HepG2 (cell line): ENCODE measurements around the gene TXNL4B. TPM values are rescaled to one million over a fixed set of nuclear protein-coding genes. Genes with fewer than 3 reads are reported as not detected.

ENCODE experiments used
- ARID5B ChIP-seq: IDR thresholded peaks from 2 replicates; pipeline ENCODE4 v1.4.0; 2020; ENCODE audit warnings: mild to moderate bottlenecking, missing genetic modification reagents
- BCL6 ChIP-seq: IDR thresholded peaks from 2 replicates; pipeline ENCODE4 v1.6.1; 2016; ENCODE audit warnings: missing genetic modification reagents, missing compliant biosample characterization
- DZIP1 ChIP-seq: sonication (generic); formaldehyde crosslinking; IDR thresholded peaks from 2 replicates; pipeline ENCODE4 v1.5.0; 2020; ENCODE audit warnings: mild to moderate bottlenecking, missing genetic modification reagents
- ETV5 ChIP-seq: IDR thresholded peaks from 2 replicates; pipeline ENCODE4 v1.6.1; 2018; ENCODE audit warnings: missing biosample characterization, missing genetic modification reagents, inconsistent platforms, borderline replicate concordance
- ETV6 ChIP-seq: sonication (generic); formaldehyde crosslinking; conservative IDR thresholded peaks from 2 replicates; pipeline ENCODE4 v1.4.0; 2020; ENCODE audit warnings: missing genetic modification reagents
- HNRNPK ChIP-seq: fragments of 200-400 bp; formaldehyde crosslinking; IDR thresholded peaks from 2 replicates; pipeline ENCODE4 v1.6.1; 2018; ENCODE audit warnings: low read length, low read depth, moderate library complexity, mild to moderate bottlenecking; ENCODE audit not compliant: poor library complexity, severe bottlenecking
- LCORL ChIP-seq, 2 experiments: fragments of 450-650 bp in 1 of 2; sonication (generic) in 1 of 2; formaldehyde crosslinking in 1 of 2; IDR thresholded peaks; 2 replicates each; pipeline versions ENCODE4 v1.5.0 to v1.6.1; 2017 to 2020; ENCODE audit warnings: antibody characterized with exemption in 1 of 2, missing genetic modification reagents in 1 of 2
- NFRKB ChIP-seq: fragments of 450-650 bp; IDR thresholded peaks from 2 replicates; pipeline ENCODE4 v1.6.1; 2017
- SNAPC2 ChIP-seq: sonication (generic); formaldehyde crosslinking; IDR thresholded peaks from 2 replicates; pipeline ENCODE4 v1.8.1; 2022; ENCODE audit warnings: mild to moderate bottlenecking, missing genetic modification reagents
- TBP ChIP-seq: sonication (generic); formaldehyde crosslinking; IDR thresholded peaks from 2 replicates; pipeline ENCODE4 v1.5.0; 2020; ENCODE audit warnings: missing genetic modification reagents
- ZFYVE20 ChIP-seq: sonication (generic); formaldehyde crosslinking; IDR thresholded peaks from 2 replicates; pipeline ENCODE4 v1.8.0; 2023; ENCODE audit warnings: low read depth, mild to moderate bottlenecking, moderate library complexity, missing genetic modification reagents, borderline replicate concordance
- ZNF550 ChIP-seq: sonication (generic); formaldehyde crosslinking; IDR thresholded peaks from 2 replicates; pipeline ENCODE4 v1.4.0; 2020; ENCODE audit warnings: mild to moderate bottlenecking, missing genetic modification reagents, borderline replicate concordance
- ZNF709 ChIP-seq: sonication (generic); formaldehyde crosslinking; IDR thresholded peaks from 2 replicates; pipeline ENCODE4 v1.5.0; 2020; ENCODE audit warnings: mild to moderate bottlenecking, missing genetic modification reagents
- polyA plus RNA-seq, 8 experiments: library from polyadenylated mRNA; depleted of rRNA in 3 of 8; stranded (reverse) in 7 of 8; unstranded in 1 of 8; fragments of >200 nt; fragmentation: Illumina TruSeq in 4 of 8; extraction: Trizol in 4 of 8; gene quantifications; 2 replicates each; pipeline versions ENCODE4 v1.2.1 to v1.2.3, GENCODE V29; 2011 to 2016; ENCODE audit warnings: low read depth in 4 of 8, missing spikeins in 1 of 8, mixed read lengths in 1 of 8; ENCODE audit not compliant: insufficient read depth in 1 of 8
- total RNA-seq, 5 experiments: library from RNA; depleted of rRNA; stranded (reverse); fragments of >200 nt; fragmentation: Illumina TruSeq; extraction: Trizol; gene quantifications; 2 replicates each; pipeline ENCODE4 v1.2.3, GENCODE V29; 2016; ENCODE audit warnings: low read depth in 1 of 5
- TF ChIP-seq, protein P1 (sequence below): sonication (generic); IDR thresholded peaks from 2 replicates; pipeline ENCODE4 v1.6.1; 2016; ENCODE audit warnings: low read depth, borderline replicate concordance
- TF ChIP-seq, protein P2 (sequence below), 2 experiments: IDR thresholded peaks; 2 replicates each; pipeline ENCODE4 v1.6.1; 2011 to 2012; ENCODE audit warnings: low read length in 2 of 2, borderline replicate concordance in 1 of 2, low read depth in 1 of 2, mild to moderate bottlenecking in 1 of 2, moderate library complexity in 1 of 2

TXNL4B gene
- total and polyA plus RNA-seq, 2 of the 13 experiments (the other 11 are each of a cell fraction or from before 2014, with no cell fraction given) = 17.4 to 18.3 TPM

- TF ChIP-seq BCL6 (CRISPR knock-in tag) = 0 out of 2 replicates have a peak, but pooled peaks have one; percentile 20
- no peak for TF ChIP-seq DZIP1 (CRISPR knock-in tag)
- TF ChIP-seq, protein P1, sequence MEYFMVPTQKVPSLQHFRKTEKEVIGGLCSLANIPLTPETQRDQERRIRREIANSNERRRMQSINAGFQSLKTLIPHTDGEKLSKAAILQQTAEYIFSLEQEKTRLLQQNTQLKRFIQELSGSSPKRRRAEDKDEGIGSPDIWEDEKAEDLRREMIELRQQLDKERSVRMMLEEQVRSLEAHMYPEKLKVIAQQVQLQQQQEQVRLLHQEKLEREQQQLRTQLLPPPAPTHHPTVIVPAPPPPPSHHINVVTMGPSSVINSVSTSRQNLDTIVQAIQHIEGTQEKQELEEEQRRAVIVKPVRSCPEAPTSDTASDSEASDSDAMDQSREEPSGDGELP = no peak
- TF ChIP-seq, protein P2, sequence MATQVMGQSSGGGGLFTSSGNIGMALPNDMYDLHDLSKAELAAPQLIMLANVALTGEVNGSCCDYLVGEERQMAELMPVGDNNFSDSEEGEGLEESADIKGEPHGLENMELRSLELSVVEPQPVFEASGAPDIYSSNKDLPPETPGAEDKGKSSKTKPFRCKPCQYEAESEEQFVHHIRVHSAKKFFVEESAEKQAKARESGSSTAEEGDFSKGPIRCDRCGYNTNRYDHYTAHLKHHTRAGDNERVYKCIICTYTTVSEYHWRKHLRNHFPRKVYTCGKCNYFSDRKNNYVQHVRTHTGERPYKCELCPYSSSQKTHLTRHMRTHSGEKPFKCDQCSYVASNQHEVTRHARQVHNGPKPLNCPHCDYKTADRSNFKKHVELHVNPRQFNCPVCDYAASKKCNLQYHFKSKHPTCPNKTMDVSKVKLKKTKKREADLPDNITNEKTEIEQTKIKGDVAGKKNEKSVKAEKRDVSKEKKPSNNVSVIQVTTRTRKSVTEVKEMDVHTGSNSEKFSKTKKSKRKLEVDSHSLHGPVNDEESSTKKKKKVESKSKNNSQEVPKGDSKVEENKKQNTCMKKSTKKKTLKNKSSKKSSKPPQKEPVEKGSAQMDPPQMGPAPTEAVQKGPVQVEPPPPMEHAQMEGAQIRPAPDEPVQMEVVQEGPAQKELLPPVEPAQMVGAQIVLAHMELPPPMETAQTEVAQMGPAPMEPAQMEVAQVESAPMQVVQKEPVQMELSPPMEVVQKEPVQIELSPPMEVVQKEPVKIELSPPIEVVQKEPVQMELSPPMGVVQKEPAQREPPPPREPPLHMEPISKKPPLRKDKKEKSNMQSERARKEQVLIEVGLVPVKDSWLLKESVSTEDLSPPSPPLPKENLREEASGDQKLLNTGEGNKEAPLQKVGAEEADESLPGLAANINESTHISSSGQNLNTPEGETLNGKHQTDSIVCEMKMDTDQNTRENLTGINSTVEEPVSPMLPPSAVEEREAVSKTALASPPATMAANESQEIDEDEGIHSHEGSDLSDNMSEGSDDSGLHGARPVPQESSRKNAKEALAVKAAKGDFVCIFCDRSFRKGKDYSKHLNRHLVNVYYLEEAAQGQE (IDR thresholded peaks at IDR 0.05; ENCODE audit: borderline replicate concordance in 1 of 2, low read depth in 1 of 2, low read length in 2 of 2) = no peak
- TF ChIP-seq ZFYVE20 = no peak
- peak; percentile 9; the same call in 1 of the 2 replicates for TF ChIP-seq ARID5B (CRISPR knock-in tag)
- no peak for TF ChIP-seq ZNF709
- no peak for TF ChIP-seq ETV5 (CRISPR knock-in tag)
- no peak for TF ChIP-seq LCORL (IDR thresholded peaks at IDR 0.05)
- TF ChIP-seq LCORL (CRISPR knock-in tag; IDR thresholded peaks at IDR 0.05) = 0 out of 2 replicates have a peak, but pooled peaks have one; percentile 3
- no peak for TF ChIP-seq SNAPC2 (CRISPR knock-in tag)
- TF ChIP-seq TBP = no peak
- TF ChIP-seq NFRKB = no peak
- no peak for TF ChIP-seq HNRNPK
- no peak for TF ChIP-seq ZNF550 (CRISPR knock-in tag)
- no peak for TF ChIP-seq ETV6 (CRISPR knock-in tag)
Measured at GRCh38 chr16:72043058-72043457, 50.4 kb downstream of the TXNL4B start (continued).
